H9 (cell line): ENCODE measurements around the gene B3GLCT. TPM values are rescaled to one million over a fixed set of nuclear protein-coding genes. Genes with fewer than 3 reads are reported as not detected.

Source experiments
- DNase-seq: peaks from one replicate; pipeline ENCODE4 v3.0.0-alpha.2; 2017
- H2AFZ ChIP-seq: one replicate; pipeline ENCODE4 v1.6.1; 2013; ENCODE audit warnings: mild to moderate bottlenecking, low read length, control low read depth, moderate library complexity
- H2AK5ac ChIP-seq: 2 replicates; pipeline ENCODE4 v1.6.1; 2013; ENCODE audit warnings: low read length, control low read depth, mixed read lengths; ENCODE audit not compliant: insufficient read length
- H2BK120ac ChIP-seq: one replicate; pipeline ENCODE4 v1.6.1; 2013; ENCODE audit warnings: low read depth, mild to moderate bottlenecking, low read length, control low read depth, inconsistent platforms; ENCODE audit not compliant: poor library complexity, severe bottlenecking
- H2BK12ac ChIP-seq: 2 replicates; pipeline ENCODE4 v1.6.1; 2013; ENCODE audit warnings: low read length, control low read depth, mixed read lengths, low read depth; ENCODE audit not compliant: insufficient read length
- H2BK15ac ChIP-seq: 2 replicates; pipeline ENCODE4 v1.6.1; 2013; ENCODE audit warnings: low read depth, low read length, control low read depth
- H2BK20ac ChIP-seq: one replicate; pipeline ENCODE4 v1.6.1; 2013; ENCODE audit warnings: low read depth, mild to moderate bottlenecking, low read length, control low read depth, inconsistent platforms; ENCODE audit not compliant: poor library complexity, severe bottlenecking
- H2BK5ac ChIP-seq: 2 replicates; pipeline ENCODE4 v1.6.1; 2013; ENCODE audit warnings: low read length, control low read depth, mixed read lengths; ENCODE audit not compliant: insufficient read length
- H3K14ac ChIP-seq: 2 replicates; pipeline ENCODE4 v1.6.1; 2013; ENCODE audit warnings: low read length, control low read depth; ENCODE audit not compliant: insufficient read depth
- H3K18ac ChIP-seq: 2 replicates; pipeline ENCODE4 v1.6.1; 2013; ENCODE audit warnings: low read depth, mild to moderate bottlenecking, mixed read lengths, low read length, control low read depth; ENCODE audit not compliant: insufficient read length
- H3K23ac ChIP-seq: 2 replicates; pipeline ENCODE4 v1.6.1; 2013; ENCODE audit warnings: low read length, control low read depth, mixed read lengths, low read depth; ENCODE audit not compliant: insufficient read length
- H3K23me2 ChIP-seq: 2 replicates; pipeline ENCODE4 v1.6.1; 2013; ENCODE audit warnings: low read depth, mild to moderate bottlenecking, mixed read lengths, low read length, control low read depth; ENCODE audit not compliant: insufficient read length, poor library complexity, severe bottlenecking
- H3K27ac ChIP-seq: 2 replicates; pipeline ENCODE4 v1.5.1; 2013; ENCODE audit warnings: low read length, control low read depth, mixed read lengths, low read depth; ENCODE audit not compliant: insufficient read length
- H3K27me3 ChIP-seq: 2 replicates; pipeline ENCODE4 v1.6.1; 2013; ENCODE audit warnings: low read length, control low read depth, inconsistent platforms; ENCODE audit not compliant: insufficient read depth
- H3K4ac ChIP-seq: 2 replicates; pipeline ENCODE4 v1.6.1; 2013; ENCODE audit warnings: low read depth, mild to moderate bottlenecking, control low read depth, inconsistent platforms, low read length, moderate library complexity
- H3K4me1 ChIP-seq: 2 replicates; pipeline ENCODE4 v1.6.1; 2013; ENCODE audit warnings: low read length, control low read depth, inconsistent platforms; ENCODE audit not compliant: insufficient read depth
- H3K4me2 ChIP-seq: 2 replicates; pipeline ENCODE4 v1.6.1; 2013; ENCODE audit warnings: low read length, control low read depth, mixed read lengths; ENCODE audit not compliant: insufficient read length, insufficient read depth
- H3K56ac ChIP-seq: 2 replicates; pipeline ENCODE4 v1.6.1; 2013; ENCODE audit warnings: low read depth, mild to moderate bottlenecking, mixed read lengths, low read length, control low read depth; ENCODE audit not compliant: insufficient read length
- H3K79me1 ChIP-seq: 2 replicates; pipeline ENCODE4 v1.6.1; 2013; ENCODE audit warnings: low read depth, mild to moderate bottlenecking, moderate library complexity, low read length, control low read depth, inconsistent platforms; ENCODE audit not compliant: insufficient read depth, poor library complexity, severe bottlenecking
- H3K79me2 ChIP-seq: 2 replicates; pipeline ENCODE4 v1.6.1; 2013; ENCODE audit warnings: low read length, control low read depth, inconsistent platforms; ENCODE audit not compliant: insufficient read depth
- H3K9ac ChIP-seq: 2 replicates; pipeline ENCODE4 v1.6.1; 2013; ENCODE audit warnings: low read length, control low read depth, mixed read lengths; ENCODE audit not compliant: insufficient read length; ENCODE audit errors: extremely low read depth
- H3K9me3 ChIP-seq: one replicate; pipeline ENCODE4 v1.6.1; 2013; ENCODE audit warnings: low read depth, low read length, inconsistent platforms; ENCODE audit not compliant: control insufficient read depth
- H3T11ph ChIP-seq: one replicate; pipeline ENCODE4 v1.6.1; 2013; ENCODE audit warnings: mild to moderate bottlenecking, low read length, control low read depth, inconsistent platforms
- H4K20me1 ChIP-seq: one replicate; pipeline ENCODE4 v1.6.1; 2013; ENCODE audit not compliant: control insufficient read depth, insufficient read length, insufficient read depth
- H4K5ac ChIP-seq: 2 replicates; pipeline ENCODE4 v1.6.1; 2013; ENCODE audit warnings: low read depth, mild to moderate bottlenecking, mixed read lengths, low read length, control low read depth; ENCODE audit not compliant: insufficient read length
- H4K8ac ChIP-seq: replicated peaks from 2 replicates; pipeline ENCODE4 v1.6.1; 2013; ENCODE audit warnings: low read length, control low read depth, mixed read lengths, low read depth; ENCODE audit not compliant: insufficient read length
- H4K91ac ChIP-seq: 2 replicates; pipeline ENCODE4 v1.6.1; 2013; ENCODE audit warnings: low read depth, mild to moderate bottlenecking, moderate library complexity, mixed read lengths, low read length, control low read depth; ENCODE audit not compliant: insufficient read length
- H3K27ac Mint-ChIP-seq, 3 experiments: 2 replicates in 2 of 3; 3 replicates in 1 of 3; pipeline ENCODE4 v1.8.0; 2020 to 2021; ENCODE audit warnings: mixed read lengths in 3 of 3, mild to moderate bottlenecking in 1 of 3, moderate library complexity in 1 of 3
- H3K27me3 Mint-ChIP-seq: 2 replicates; pipeline ENCODE4 v1.8.0; 2021; ENCODE audit warnings: low read depth, mild to moderate bottlenecking, moderate library complexity, mixed read lengths
- H3K36me3 Mint-ChIP-seq, 3 experiments: 2 replicates in 2 of 3; 3 replicates in 1 of 3; pipeline ENCODE4 v1.8.0; 2020 to 2021; ENCODE audit warnings: low read depth in 3 of 3, mixed read lengths in 3 of 3; ENCODE audit not compliant: insufficient read depth in 1 of 3
- H3K4me1 Mint-ChIP-seq, 2 experiments: 2 replicates each; pipeline ENCODE4 v1.8.0; 2020; ENCODE audit warnings: mixed read lengths in 2 of 2
- H3K4me3 Mint-ChIP-seq, 2 experiments: 2 replicates in 1 of 2; 3 replicates in 1 of 2; pipeline ENCODE4 v1.8.0; 2020 to 2021; ENCODE audit warnings: mild to moderate bottlenecking in 2 of 2, mixed read lengths in 2 of 2, moderate library complexity in 1 of 2
- H3K9me3 Mint-ChIP-seq, 2 experiments: 2 replicates in 1 of 2; 3 replicates in 1 of 2; pipeline ENCODE4 v1.8.0; 2020; ENCODE audit warnings: mild to moderate bottlenecking in 2 of 2, mixed read lengths in 2 of 2, moderate library complexity in 1 of 2
- CTCF ChIP-seq: fragments of 200-600 bp; sonication (generic); conservative IDR thresholded peaks from 3 replicates; pipeline ENCODE4 v1.8.0; 2021; ENCODE audit warnings: antibody characterized with exemption, mild to moderate bottlenecking
- total RNA-seq: library from RNA; stranded (reverse); gene quantifications from 2 replicates; pipeline ENCODE4 v1.2.1, GENCODE V29; 2021

B3GLCT gene
- total RNA-seq, 1 experiment from 2014 or later, result 5.4 TPM

GRCh38 chr13:31301119-31301518 is 101.3 kb downstream of the B3GLCT start:
- Mint-ChIP-seq H3K9me3 (peaks cover 22 to 25% of the 10 kb centered on the region in 2 experiments), H3K27ac (no peak overlapping the region), H3K4me3 (no peak overlapping the region), H3K36me3 (peaks cover 25 to 39% (median 35%) of the 10 kb centered on the region in 3 experiments), H3K4me1 (peaks cover 10 to 11% of the 10 kb centered on the region in 2 experiments), H3K27me3 (no peaks in the 10 kb centered on the region; the same call in 1 of the 2 replicates)
- Histone ChIP-seq H3K9me3 (no peaks in the 10 kb centered on the region), H2BK15ac (no peak overlapping the region), H2BK120ac (no peak overlapping the region), H2BK12ac (no peak overlapping the region), H2BK5ac (no peak overlapping the region), H3K18ac (no peak overlapping the region), H3K56ac (no peak overlapping the region), H3K23ac (no peak overlapping the region), H3K79me1 (no peaks in the 10 kb centered on the region), H3T11ph (no peak overlapping the region), H3K79me2 (no peaks in the 10 kb centered on the region), H2AK5ac (no peak overlapping the region), H4K5ac (no peak overlapping the region), H3K4ac (no peak overlapping the region), H3K14ac (no peak overlapping the region), H4K91ac (no peak overlapping the region), H3K23me2 (no peaks in the 10 kb centered on the region), H4K8ac (no peak overlapping the region), H2BK20ac (no peak overlapping the region), H2AFZ (no peak overlapping the region), H3K4me1 (no peaks in the 10 kb centered on the region), H3K27me3 (no peaks in the 10 kb centered on the region), H3K4me2 (no peak overlapping the region), H3K9ac (no peak overlapping the region), H4K20me1 (no peaks in the 10 kb centered on the region), H3K27ac (no peak overlapping the region)
- no peak for TF ChIP-seq CTCF
- DNase-seq, result no peak
